ENCODE measurements around the gene PYURF. TPM values are rescaled to one million over a fixed set of nuclear protein-coding genes. Genes with fewer than 3 reads are reported as not detected.

Gene PYURF
- total and polyA plus RNA-seq, 10 of the 15 experiments (the other 5 are each of a cell fraction or from before 2014, with no cell fraction given) = 16.7 to 181 (median 79.6) TPM

GRCh38 chr4:88517825-88518224, 5.8 kb downstream of the PYURF start:
- Histone ChIP-seq H3K4me2 (ENCODE audit: control insufficient read depth, insufficient read depth) (no peak overlapping the region), H3K27ac (ENCODE audit: control insufficient read depth, insufficient read depth) (no peak overlapping the region), H3K4me3 (no peak overlapping the region), H3K9ac (ENCODE audit: control insufficient read depth, insufficient read depth, low read length) (no peak overlapping the region), H2AFZ (ENCODE audit: control insufficient read depth, low read depth, low read length) (no peak overlapping the region), H3K36me3 (ENCODE audit: control insufficient read depth in 2 of 2, insufficient read depth in 2 of 2, low read length in 1 of 2) (peaks cover 0 to 20% of the 10 kb centered on the region in 2 experiments; a peak in 2 of 4 replicates), H4K20me1 (ENCODE audit: control insufficient read depth, insufficient read depth) (no peaks in the 10 kb centered on the region), H3K4me1 (ENCODE audit: control insufficient read depth, insufficient read depth, low read length) (no peaks in the 10 kb centered on the region), H3K79me2 (ENCODE audit: control insufficient read depth, insufficient read depth, low read length) (peaks cover 17% of the 10 kb centered on the region), H3K9me3 (replicated peaks; ENCODE audit: control insufficient read depth, insufficient read depth, low read length) (no peaks in the 10 kb centered on the region), H3K27me3 (replicated peaks in 1 of 2; ENCODE audit: control insufficient read depth in 2 of 2, insufficient read depth in 2 of 2, low read length in 1 of 2) (no peaks in the 10 kb centered on the region)
- CTCF ChIA-PET = interaction anchor here (0.8 to 10.0 kb wide), 5 partner anchors 148 to 668 kb away, joined by 3 to 172 read pairs (median 6); no protein-coding TSS in a partner anchor
- DNase-seq (ENCODE audit: low read depth, low spot score) (no peak), ATAC-seq (no peak), FAIRE-seq (no peak)
- RAD21 ChIA-PET (ENCODE audit: unreplicated experiment) = interaction anchor here (1.1 to 7.0 kb wide), 5 partner anchors 10 to 299 kb away, joined by 3 to 106 read pairs (median 6); partner anchors contain the start of genes HERC5 and HERC6
- SMC1A ChIA-PET (ENCODE audit: uncharacterized antibody, unreplicated experiment) = interaction anchor here (1.0 to 7.6 kb wide), 6 partner anchors 62 to 307 kb away, joined by 3 to 112 read pairs (median 4); no protein-coding TSS in a partner anchor
- TF ChIP-seq NFIC (IDR thresholded peaks at IDR 0.05; ENCODE audit: low read depth, low read length) (no peak), YBX1 (IDR thresholded peaks at IDR 0.05) (no peak), PRDM15 (CRISPR knock-in tag; IDR thresholded peaks at IDR 0.05) (no peak), RELB (IDR thresholded peaks at IDR 0.05; ENCODE audit: low read depth) (no peak), POLR2AphosphoS5 (IDR thresholded peaks at IDR 0.05; ENCODE audit: low read length) (no peak), CBX3 (IDR thresholded peaks at IDR 0.05; ENCODE audit: borderline replicate concordance, low read depth) (no peak), ASH2L (IDR thresholded peaks at IDR 0.05; ENCODE audit: borderline replicate concordance, low read depth) (no peak), KDM1A (IDR thresholded peaks at IDR 0.05; ENCODE audit: borderline replicate concordance) (no peak), ETV6 (conservative IDR thresholded peaks at IDR 0.05 in 1 of 2, IDR thresholded peaks at IDR 0.05 in 1 of 2; ENCODE audit: borderline replicate concordance in 1 of 2, low read depth in 1 of 2) (no peak), BCL3 (IDR thresholded peaks at IDR 0.05; ENCODE audit: borderline replicate concordance, insufficient read depth, low read depth, low read length, poor library complexity, severe bottlenecking) (no peak)
- POLR2A ChIA-PET = no interaction called here
- intact Hi-C loops (cut with micrococcal nuclease; ENCODE audit: unreplicated experiment) = loop anchor here (5.0 kb wide), 1 partner anchor 671 kb away; no protein-coding TSS in a partner anchor
- 43% methylated on average over 3 of the region's 3 CpGs for WGBS (ENCODE audit: insufficient coverage, insufficient replicate concordance, low lambda C conversion rate, missing lambda C conversion rate)
- in situ Hi-C loops (cut with MboI) = loop anchor here (5.0 to 25.0 kb wide), 5 partner anchors 146 to 831 kb away; no protein-coding TSS in a partner anchor
- BruUV-seq (replicated peaks) = no TSS peak
